ENCODE data around the gene CENPN. TPM values are rescaled to one million over a fixed set of nuclear protein-coding genes. Genes with fewer than 3 reads are reported as not detected.

Gene CENPN
- total RNA-seq, 1 donor from 2014 or later = 31.0 TPM

GRCh38 chr16:81081014-81081413, 74.0 kb downstream of the CENPN start:
- no peaks in the 10 kb centered on the region for H3K36me3 Mint-ChIP-seq
- DNase-seq (ENCODE audit: extremely low spot score, unreplicated experiment) = no peak
- no peaks in the 10 kb centered on the region for H3K9me3 Mint-ChIP-seq
- H3K27me3 Mint-ChIP-seq = no peaks in the 10 kb centered on the region
- peaks cover 5% of the 10 kb centered on the region for H3K4me1 Mint-ChIP-seq (ENCODE audit: unreplicated experiment)
- TF ChIP-seq CTCF (conservative IDR thresholded peaks at IDR 0.05) = no peak
- H3K27ac Mint-ChIP-seq = no peak overlapping the region
- H3K4me3 Mint-ChIP-seq = no peak overlapping the region

Other genes with a start within 250 kb of the CENPN start
- 6.3 and 8.2 TPM in 2 replicates for gene CDYL2, start 202.6 kb upstream of the CENPN start, total RNA-seq (ENCODE audit: low replicate concordance)
- 53.2 and 59.8 TPM in 2 replicates for gene CMC2, start 329 bp upstream of the CENPN start, total RNA-seq (ENCODE audit: low replicate concordance)
- 47.0 and 61.7 TPM in 2 replicates for gene ATMIN, start 28.6 kb downstream of the CENPN start, total RNA-seq (ENCODE audit: low replicate concordance)
- 4.4 and 5.1 TPM in 2 replicates for gene C16orf46, start 70.0 kb downstream of the CENPN start, total RNA-seq (ENCODE audit: low replicate concordance)
- gene GCSH, start 89.2 kb downstream of the CENPN start, total RNA-seq (ENCODE audit: low replicate concordance) = 39.6 and 50.8 TPM in 2 replicates
- gene BCO1, start 231.5 kb downstream of the CENPN start, total RNA-seq (ENCODE audit: low replicate concordance) = 2.0 and 3.0 TPM in 2 replicates

All from type B pancreatic cell (in vitro differentiated cells).